ENCODE data around the gene HOXA6.

The HOXA6 gene

DNA sequence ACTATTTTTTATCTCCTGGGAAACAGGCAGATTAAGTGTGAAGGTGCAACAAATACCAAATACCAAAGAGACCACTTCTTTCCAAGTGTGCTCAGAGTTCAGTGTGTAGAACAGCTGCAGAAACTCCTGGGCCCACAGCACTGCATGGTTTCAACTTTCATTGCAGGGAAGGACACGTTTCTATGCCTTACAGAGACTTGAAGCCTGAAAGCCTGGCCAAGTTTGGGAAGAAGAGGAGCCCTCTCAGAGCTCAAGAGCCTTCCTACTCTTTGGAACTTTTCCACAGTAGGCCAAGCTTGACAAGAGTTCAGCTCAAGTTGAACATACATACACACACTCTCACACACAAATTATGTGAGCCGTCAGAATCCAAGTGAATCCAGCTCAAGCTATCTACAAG lies 19.5 kb downstream of the HOXA6 start:
- WGBS, 2 experiments (ENCODE audit: insufficient coverage in 2 of 2) = 0% methylated on average over 1 of the region's 2 CpGs
- peaks cover 2% of the 10 kb centered on the region for H3K4me1 ChIP-seq (ENCODE audit: control insufficient read depth, insufficient read depth, low read length, poor library complexity, severe bottlenecking)
- H3K27ac ChIP-seq (ENCODE audit: low read depth, low read length, severe bottlenecking) = no peak overlapping the region
- H3K9me3 ChIP-seq (ENCODE audit: control insufficient read depth, low read length) = no peaks in the 10 kb centered on the region
- no peaks in the 10 kb centered on the region for H3K36me3 ChIP-seq (ENCODE audit: control insufficient read depth, insufficient read depth, low read length)
- no peak overlapping the region for H3K4me3 ChIP-seq (ENCODE audit: extremely low read depth, insufficient read depth, low read length, poor library complexity, severe bottlenecking)

DNA sequence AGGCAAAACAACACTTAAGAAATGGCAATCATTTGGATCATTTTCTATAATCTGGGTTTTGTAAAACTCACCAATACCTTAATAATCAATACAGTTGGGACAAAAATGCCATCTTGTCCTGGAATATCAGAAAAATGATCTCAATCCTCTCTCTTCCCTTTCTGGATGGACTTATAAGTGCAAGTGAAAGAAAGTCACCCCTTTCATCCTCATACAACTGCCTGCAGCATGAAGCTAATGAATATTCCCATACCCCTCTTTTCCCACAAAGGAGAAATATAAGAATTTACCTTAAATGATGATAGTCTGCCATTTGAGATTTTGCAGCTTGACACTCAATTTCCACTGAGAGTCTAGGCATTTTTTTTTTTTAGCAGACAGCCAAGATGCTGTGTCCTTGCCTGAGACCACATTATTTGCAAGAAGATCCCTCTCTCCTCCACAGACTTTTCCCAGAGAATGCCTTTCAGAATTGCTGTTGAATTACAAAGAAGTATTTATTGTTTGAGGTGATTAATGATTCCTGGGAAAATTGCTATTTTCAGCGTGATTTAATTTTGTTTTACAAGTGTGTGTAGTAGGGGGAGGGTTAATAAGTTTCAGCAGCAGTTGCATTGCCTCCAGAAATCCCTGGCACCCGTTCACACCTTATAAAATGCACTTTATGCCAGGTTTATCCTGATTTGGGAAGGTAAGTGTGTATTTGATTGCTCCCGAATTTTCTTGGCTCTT lies 20.8 kb downstream of the HOXA6 start:
- no peak overlapping the region for H3K27ac ChIP-seq (ENCODE audit: low read depth, low read length, severe bottlenecking)
- no peaks in the 10 kb centered on the region for H3K9me3 ChIP-seq (ENCODE audit: control insufficient read depth, low read length)
- H3K4me1 ChIP-seq (ENCODE audit: control insufficient read depth, insufficient read depth, low read length, poor library complexity, severe bottlenecking) = peaks cover 2% of the 10 kb centered on the region
- H3K36me3 ChIP-seq (ENCODE audit: control insufficient read depth, insufficient read depth, low read length) = no peaks in the 10 kb centered on the region
- WGBS, 2 experiments (ENCODE audit: insufficient coverage in 2 of 2) = 0% methylated on average over 1 of the region's 3 CpGs
- no peak overlapping the region for H3K4me3 ChIP-seq (ENCODE audit: extremely low read depth, insufficient read depth, low read length, poor library complexity, severe bottlenecking)

GRCh38 chr7:27125986-27126394 lies 21.6 kb downstream of the HOXA6 start:
- no peaks in the 10 kb centered on the region for H3K36me3 ChIP-seq (ENCODE audit: control insufficient read depth, insufficient read depth, low read length)
- WGBS, 2 experiments (ENCODE audit: insufficient coverage in 2 of 2) = 4 to 8% methylated on average over 3 to 4 of the region's 5 CpGs
- no peaks in the 10 kb centered on the region for H3K9me3 ChIP-seq (ENCODE audit: control insufficient read depth, low read length)
- H3K4me3 ChIP-seq (ENCODE audit: extremely low read depth, insufficient read depth, low read length, poor library complexity, severe bottlenecking) = no peak overlapping the region
- peaks cover 2% of the 10 kb centered on the region for H3K4me1 ChIP-seq (ENCODE audit: control insufficient read depth, insufficient read depth, low read length, poor library complexity, severe bottlenecking)
- H3K27ac ChIP-seq (ENCODE audit: low read depth, low read length, severe bottlenecking) = no peak overlapping the region

GRCh38 chr7:27124902-27125689 lies 22.5 kb downstream of the HOXA6 start:
- Histone ChIP-seq H3K36me3 (ENCODE audit: control insufficient read depth, insufficient read depth, low read length) (no peaks in the 10 kb centered on the region), H3K27ac (ENCODE audit: low read depth, low read length, severe bottlenecking) (no peak overlapping the region), H3K9me3 (ENCODE audit: control insufficient read depth, low read length) (no peaks in the 10 kb centered on the region), H3K4me1 (ENCODE audit: control insufficient read depth, insufficient read depth, low read length, poor library complexity, severe bottlenecking) (peaks cover 2% of the 10 kb centered on the region), H3K4me3 (ENCODE audit: extremely low read depth, insufficient read depth, low read length, poor library complexity, severe bottlenecking) (no peak overlapping the region)
- WGBS, 2 experiments (ENCODE audit: insufficient coverage in 2 of 2) = 13% methylated on average over 4 of the region's 8 CpGs; no CpG with 5 or more reads in 1 of the 2 experiments

GRCh38 chr7:27124096-27124901 lies 23.3 kb downstream of the HOXA6 start:
- 3 to 4% methylated on average over 33 to 37 of the region's 43 CpGs for WGBS, 2 experiments (ENCODE audit: insufficient coverage in 2 of 2)
- Histone ChIP-seq H3K36me3 (ENCODE audit: control insufficient read depth, insufficient read depth, low read length) (no peaks in the 10 kb centered on the region), H3K9me3 (ENCODE audit: control insufficient read depth, low read length) (no peaks in the 10 kb centered on the region), H3K4me3 (ENCODE audit: extremely low read depth, insufficient read depth, low read length, poor library complexity, severe bottlenecking) (no peak overlapping the region), H3K27ac (ENCODE audit: low read depth, low read length, severe bottlenecking) (peak overlapping the region; percentile 23), H3K4me1 (ENCODE audit: control insufficient read depth, insufficient read depth, low read length, poor library complexity, severe bottlenecking) (no peaks in the 10 kb centered on the region)

DNA sequence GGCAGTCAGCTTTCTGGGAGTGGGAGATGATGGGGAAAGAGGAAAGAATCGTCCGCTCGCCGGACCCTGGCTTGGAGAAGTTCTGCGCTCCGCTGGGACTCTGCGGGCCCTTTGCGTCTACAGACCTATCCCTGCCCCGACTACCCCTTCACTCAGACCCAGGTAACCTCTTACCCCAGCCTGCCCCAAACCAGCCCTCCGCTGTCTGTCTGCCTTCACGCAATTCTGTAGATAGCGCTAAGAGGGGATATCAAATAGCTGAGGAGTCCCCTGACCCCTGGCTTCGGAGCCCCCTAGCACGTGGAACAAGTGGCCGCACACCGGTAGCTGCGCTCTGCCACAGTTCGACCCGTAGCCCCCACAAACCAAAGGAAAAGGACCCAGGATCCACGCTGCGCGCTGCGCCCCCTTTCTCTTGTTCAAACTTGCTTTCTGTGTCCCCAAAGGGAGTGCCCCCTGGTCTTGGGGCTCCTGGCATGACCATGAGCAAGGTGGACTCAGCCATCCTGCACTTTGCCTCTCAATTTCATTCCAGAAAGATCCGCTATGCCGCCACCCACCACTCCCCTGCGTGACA lies 24.0 kb downstream of the HOXA6 start:
- H3K4me3 ChIP-seq (ENCODE audit: extremely low read depth, insufficient read depth, low read length, poor library complexity, severe bottlenecking) = no peak overlapping the region
- no peaks in the 10 kb centered on the region for H3K36me3 ChIP-seq (ENCODE audit: control insufficient read depth, insufficient read depth, low read length)
- H3K4me1 ChIP-seq (ENCODE audit: control insufficient read depth, insufficient read depth, low read length, poor library complexity, severe bottlenecking) = no peaks in the 10 kb centered on the region
- 5 to 18% methylated on average over 13 to 14 of the region's 26 CpGs for WGBS, 2 experiments (ENCODE audit: insufficient coverage in 2 of 2)
- no peak overlapping the region for H3K27ac ChIP-seq (ENCODE audit: low read depth, low read length, severe bottlenecking)
- H3K9me3 ChIP-seq (ENCODE audit: control insufficient read depth, low read length) = no peaks in the 10 kb centered on the region

GRCh38 chr7:27123007-27123476 lies 24.5 kb downstream of the HOXA6 start:
- H3K36me3 ChIP-seq (ENCODE audit: control insufficient read depth, insufficient read depth, low read length) = no peaks in the 10 kb centered on the region
- no peaks in the 10 kb centered on the region for H3K9me3 ChIP-seq (ENCODE audit: control insufficient read depth, low read length)
- peak overlapping the region; percentile 36 for H3K27ac ChIP-seq (ENCODE audit: low read depth, low read length, severe bottlenecking)
- H3K4me1 ChIP-seq (ENCODE audit: control insufficient read depth, insufficient read depth, low read length, poor library complexity, severe bottlenecking) = no peaks in the 10 kb centered on the region
- WGBS, 2 experiments (ENCODE audit: insufficient coverage in 2 of 2) = 3 to 5% methylated on average over 5 to 7 of the region's 14 CpGs
- H3K4me3 ChIP-seq (ENCODE audit: extremely low read depth, insufficient read depth, low read length, poor library complexity, severe bottlenecking) = no peak overlapping the region

DNA sequence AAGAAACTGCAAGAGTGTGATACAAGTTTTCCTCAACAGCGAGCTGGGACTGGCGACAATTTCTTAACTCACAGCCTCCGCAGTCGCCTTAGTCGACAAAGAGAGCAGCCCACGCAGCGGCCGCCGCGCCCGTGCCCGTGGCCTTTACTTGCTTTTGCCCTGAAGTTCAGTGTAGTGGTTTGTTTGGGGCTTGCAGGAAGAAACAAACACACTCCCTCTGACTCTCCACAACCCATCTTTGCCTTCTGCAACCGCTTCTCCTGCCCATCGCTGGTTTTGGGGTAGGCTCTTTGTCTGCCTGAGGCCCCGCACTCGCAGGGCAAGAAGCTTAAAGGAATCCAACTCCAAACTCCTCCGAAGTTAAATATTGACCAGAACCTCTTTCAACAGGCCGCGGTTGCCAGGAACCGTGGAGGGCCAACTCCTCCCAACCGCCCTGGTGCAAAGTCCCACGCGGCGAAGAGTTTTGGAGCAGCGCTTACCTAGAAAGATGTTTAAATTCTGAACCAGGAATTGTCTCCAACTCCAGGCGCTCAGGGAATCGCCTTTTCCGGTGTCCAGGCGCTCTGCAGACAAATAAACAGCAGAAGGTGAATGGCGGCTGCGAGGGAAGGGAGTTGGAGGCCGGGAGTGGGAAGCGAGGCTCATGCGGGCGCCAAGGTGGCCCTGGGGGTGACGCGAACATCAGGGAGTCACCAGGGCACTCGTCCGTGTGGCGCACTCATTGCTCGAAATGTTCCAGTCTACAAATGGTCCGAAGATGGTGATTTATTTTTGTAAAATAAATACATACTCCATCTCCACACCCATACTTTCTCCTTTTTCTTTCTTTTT lies 25.3 kb downstream of the HOXA6 start:
- peak overlapping the region; percentile 36 for H3K27ac ChIP-seq (ENCODE audit: low read depth, low read length, severe bottlenecking)
- H3K4me1 ChIP-seq (ENCODE audit: control insufficient read depth, insufficient read depth, low read length, poor library complexity, severe bottlenecking) = no peaks in the 10 kb centered on the region
- no peaks in the 10 kb centered on the region for H3K9me3 ChIP-seq (ENCODE audit: control insufficient read depth, low read length)
- H3K36me3 ChIP-seq (ENCODE audit: control insufficient read depth, insufficient read depth, low read length) = no peaks in the 10 kb centered on the region
- no peak overlapping the region for H3K4me3 ChIP-seq (ENCODE audit: extremely low read depth, insufficient read depth, low read length, poor library complexity, severe bottlenecking)
- WGBS, 2 experiments (ENCODE audit: insufficient coverage in 2 of 2) = 3 to 4% methylated on average over 26 to 28 of the region's 42 CpGs

DNA sequence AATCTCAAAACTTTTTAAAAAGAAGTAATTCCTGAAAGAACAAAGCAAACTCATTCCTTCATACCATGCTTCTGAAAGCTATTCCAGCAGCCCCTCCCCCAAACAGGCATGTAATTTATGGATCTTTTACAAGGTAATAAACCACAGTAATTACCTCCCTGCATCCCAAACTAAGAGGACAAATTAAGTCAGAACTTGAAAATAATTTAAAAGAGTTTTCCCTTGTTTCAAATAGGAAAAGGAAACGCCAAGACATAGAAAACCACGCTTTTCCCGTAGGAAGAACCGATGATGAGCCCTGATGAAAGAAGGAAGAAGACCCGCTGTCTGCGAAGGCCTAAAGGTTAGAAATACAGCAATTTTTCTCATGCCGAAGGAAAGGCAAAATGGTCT lies 25.9 kb downstream of the HOXA6 start:
- no peaks in the 10 kb centered on the region for H3K9me3 ChIP-seq (ENCODE audit: control insufficient read depth, low read length)
- no peaks in the 10 kb centered on the region for H3K4me1 ChIP-seq (ENCODE audit: control insufficient read depth, insufficient read depth, low read length, poor library complexity, severe bottlenecking)
- WGBS, 2 experiments (ENCODE audit: insufficient coverage in 2 of 2) = 17 to 19% methylated on average over 7 of the region's 7 CpGs
- H3K4me3 ChIP-seq (ENCODE audit: extremely low read depth, insufficient read depth, low read length, poor library complexity, severe bottlenecking) = no peak overlapping the region
- H3K27ac ChIP-seq (ENCODE audit: low read depth, low read length, severe bottlenecking) = no peak overlapping the region
- H3K36me3 ChIP-seq (ENCODE audit: control insufficient read depth, insufficient read depth, low read length) = no peaks in the 10 kb centered on the region
